HT-29 (cell line): ENCODE data around the gene COL5A1. TPM values are rescaled to one million over a fixed set of nuclear protein-coding genes. Genes with fewer than 3 reads are reported as not detected.

Experiments used
- DNase-seq: peaks from one replicate; pipeline ENCODE4 v3.0.0-alpha.2; 2015; ENCODE audit warnings: low spot score
- total RNA-seq: library from RNA; depleted of rRNA; stranded (reverse); fragments of >200 nt; shearing (Covaris generic); gene quantifications from 2 replicates; pipeline ENCODE4 v1.2.3, GENCODE V29; 2014; rRNA removed

COL5A1 gene
- 0.43 TPM in 1 of 2 replicates, not detected in the other for total RNA-seq

DNA sequence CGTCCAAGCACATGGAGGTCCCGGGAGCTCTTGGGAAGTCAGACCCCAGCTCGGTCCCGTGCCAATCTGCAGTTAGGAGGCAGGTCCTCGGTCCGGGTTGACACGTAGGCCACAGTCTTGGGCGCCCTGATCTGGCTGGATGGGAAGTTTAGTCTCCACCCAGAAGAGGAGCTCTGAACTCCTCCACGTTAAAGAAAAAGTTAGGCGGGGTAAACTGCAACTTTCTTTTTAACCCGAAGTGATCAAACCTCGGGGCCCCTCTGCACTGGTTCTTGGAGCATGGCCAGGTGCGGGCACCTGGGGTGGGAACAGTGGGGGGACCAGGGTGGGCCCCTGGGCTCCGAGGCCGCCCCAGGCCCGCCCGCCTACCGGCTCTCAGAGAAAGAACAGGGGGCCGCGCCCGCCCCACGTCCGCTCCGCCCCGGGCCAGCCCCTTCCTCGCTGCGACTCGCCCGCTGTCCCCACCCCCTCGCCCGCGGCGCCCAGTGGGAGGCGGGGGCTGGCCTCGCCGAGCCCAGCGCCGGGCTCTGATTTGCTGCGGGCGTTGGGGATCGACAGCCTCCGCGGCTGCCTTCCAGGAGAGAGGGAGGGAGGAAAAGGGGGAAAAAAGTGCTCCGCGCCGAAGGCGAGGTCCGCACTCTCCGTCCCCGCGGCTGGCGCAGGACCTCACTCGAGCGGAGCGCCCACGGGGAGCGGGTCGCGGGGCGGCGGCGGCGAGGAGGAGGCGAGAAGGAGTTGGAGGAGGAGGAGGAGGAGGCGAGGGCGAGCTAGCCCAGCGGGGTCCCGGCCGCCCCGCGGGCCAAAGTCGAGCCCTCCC is at the start of gene COL5A1:
COL5A1 (plus strand) TSS at position 631 of the 817 bp plus-strand sequence. CDS start 385 bp downstream, outside the sequence.
- DNase-seq: no peak

DNA sequence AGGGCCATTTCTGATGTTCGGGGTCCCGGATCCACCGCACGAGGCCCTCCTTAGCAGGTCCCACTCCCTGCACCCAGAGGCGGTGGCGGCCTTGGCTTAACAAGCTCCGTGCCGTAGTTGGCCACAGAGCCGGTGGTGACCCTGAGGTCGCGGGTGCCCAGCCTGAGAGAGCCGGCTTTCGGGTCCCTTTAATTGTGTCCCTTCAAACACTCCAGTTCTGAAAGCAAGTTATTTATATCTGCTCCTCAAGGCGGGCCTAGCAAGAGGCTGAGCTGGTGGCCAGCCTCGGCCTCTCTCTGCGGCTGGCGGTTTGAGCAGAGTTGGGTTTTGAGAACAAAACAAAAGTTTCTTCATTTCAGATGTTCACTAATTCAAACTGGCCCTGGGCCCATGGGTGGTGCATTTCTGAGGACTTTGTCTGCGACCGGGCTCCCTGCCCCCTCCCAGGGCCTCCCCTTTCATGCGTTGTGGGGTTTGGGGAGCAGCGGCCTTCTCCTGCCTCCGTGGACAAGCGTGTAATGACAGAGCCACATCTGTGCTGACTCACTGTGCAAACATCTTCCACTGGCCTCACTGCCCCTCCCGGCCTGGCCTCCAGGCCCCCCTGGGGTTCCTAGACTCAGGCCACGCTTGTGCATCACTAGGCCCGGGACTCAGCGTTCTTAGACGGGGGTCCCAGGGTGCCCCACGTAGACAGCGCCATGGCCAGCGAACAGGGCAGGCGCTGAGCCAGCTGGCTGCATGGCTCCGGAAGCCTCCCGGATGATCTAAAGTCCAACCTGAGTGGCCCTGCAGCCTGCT is 49.4 kb upstream of the COL5A1 start:
- DNase-seq: no peak

DNA sequence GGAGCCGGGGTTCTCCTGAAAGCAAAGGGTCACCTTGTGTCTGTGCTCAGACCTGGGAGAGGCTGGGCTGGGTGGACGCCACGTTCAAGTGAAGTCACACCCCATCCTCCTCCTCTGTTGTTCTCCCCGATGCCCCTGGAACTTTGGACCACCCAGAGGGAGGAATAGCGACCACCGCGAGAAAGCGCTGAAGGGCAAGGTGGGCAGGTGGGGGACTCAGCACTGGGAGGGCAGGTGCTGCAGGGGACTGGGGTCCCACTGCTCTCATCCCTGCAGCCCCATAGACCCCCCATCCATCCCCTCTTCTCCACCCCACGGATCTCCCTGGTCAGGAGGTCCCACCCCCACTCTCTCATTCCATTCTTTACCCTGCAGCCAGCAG is 48.8 kb upstream of the COL5A1 start:
- no peak for DNase-seq

DNA sequence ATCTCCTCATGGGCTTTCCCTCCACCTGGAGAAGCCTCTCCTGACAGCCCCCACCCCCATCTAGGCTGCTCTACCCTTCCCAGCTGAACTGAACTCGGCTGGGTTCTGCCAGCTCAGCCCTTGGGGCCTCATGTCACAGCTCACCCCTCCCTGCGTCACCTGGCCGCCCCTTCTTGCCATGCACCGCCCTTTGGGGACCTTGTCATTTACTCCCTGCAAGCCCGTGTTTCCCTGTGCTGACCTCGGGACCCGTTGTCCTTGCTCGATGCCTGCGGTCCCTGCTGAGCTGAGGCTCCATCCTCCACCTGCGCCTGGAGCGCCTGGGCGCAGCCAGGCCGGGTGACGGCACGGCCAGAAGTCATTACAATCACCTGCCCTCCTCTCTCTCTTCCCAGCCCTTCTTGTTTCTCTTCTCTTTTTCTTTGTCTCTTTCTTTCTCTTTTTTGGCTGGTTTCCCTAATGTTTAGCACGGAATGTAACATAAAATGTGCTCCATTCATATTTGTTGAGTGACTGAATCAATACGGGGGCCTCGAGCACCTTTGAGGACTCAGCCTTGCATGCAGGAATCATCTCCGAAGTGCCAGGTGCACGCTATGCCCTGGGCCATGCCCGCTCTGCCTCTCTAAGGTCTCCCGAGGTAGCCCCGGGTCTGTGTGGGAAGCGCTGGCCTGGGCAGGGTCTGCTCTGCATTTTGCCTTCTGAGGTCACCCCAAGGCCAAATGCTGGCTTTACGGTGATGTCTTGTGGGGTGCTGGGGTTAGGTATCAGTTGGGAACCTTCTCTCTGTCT is 48.1 kb upstream of the COL5A1 start:
- DNase-seq: no peak

DNA sequence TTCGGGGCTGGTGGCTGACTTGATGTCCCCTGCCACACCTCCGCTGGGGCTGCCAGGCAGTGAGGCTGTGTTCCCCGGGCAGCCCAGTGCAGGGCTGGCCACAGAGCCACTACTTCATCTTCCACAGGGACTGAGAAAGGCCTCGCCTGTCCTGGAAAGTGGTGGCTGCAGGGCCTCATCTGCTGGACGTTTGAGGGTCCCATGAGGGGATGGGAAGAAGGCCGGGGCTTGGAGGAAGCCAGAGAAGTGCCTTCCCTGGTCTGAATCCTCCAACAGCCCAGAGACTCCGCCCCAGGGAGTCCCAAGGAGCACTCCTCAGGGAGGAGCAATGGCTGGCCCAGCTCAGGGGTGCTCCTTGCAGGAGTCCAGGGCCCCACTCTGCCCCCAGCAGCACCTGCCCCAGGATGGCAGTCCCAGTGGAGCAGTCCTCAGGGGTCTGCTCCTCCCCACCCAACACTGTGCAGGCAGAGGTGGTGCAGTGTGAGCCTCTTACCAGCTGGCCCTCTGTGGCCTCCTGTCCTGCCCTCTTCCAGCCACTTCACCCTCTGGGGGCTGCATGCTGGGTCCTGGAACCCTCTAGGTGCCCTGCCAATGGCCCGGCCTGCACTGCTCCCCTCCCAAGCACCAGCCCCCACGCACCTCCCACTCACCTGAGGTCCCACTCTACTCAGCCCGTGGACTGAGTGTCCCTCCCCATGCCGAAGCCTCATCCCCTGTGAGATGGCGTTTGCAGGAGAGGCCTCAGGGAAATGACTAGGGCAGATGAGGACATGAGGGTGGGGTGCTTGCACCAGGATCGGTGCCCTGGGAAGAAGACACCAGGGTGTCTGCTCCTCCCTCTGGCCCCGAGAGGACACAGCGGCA is 47.3 kb upstream of the COL5A1 start:
- DNase-seq: no peak

DNA sequence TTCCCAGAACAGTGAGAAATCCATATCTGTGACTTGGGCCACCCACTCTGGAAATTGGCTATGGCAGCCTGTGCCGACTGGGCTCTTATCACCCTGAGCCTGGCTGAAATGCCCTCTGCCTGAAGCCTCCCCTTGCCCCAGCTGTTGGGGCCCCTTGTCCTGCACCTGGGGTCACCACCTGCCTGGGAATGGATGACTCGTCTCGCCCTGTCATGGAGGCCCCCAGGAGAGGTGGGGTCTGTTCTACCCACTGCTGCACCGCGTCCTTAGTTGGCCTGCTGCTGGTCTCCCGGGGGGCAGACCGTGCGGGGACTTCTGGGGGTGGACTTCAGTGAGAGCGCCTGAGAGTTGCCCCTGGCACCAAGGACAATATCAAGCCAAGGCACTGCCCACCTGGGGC is 46.6 kb upstream of the COL5A1 start:
- no peak for DNase-seq

DNA sequence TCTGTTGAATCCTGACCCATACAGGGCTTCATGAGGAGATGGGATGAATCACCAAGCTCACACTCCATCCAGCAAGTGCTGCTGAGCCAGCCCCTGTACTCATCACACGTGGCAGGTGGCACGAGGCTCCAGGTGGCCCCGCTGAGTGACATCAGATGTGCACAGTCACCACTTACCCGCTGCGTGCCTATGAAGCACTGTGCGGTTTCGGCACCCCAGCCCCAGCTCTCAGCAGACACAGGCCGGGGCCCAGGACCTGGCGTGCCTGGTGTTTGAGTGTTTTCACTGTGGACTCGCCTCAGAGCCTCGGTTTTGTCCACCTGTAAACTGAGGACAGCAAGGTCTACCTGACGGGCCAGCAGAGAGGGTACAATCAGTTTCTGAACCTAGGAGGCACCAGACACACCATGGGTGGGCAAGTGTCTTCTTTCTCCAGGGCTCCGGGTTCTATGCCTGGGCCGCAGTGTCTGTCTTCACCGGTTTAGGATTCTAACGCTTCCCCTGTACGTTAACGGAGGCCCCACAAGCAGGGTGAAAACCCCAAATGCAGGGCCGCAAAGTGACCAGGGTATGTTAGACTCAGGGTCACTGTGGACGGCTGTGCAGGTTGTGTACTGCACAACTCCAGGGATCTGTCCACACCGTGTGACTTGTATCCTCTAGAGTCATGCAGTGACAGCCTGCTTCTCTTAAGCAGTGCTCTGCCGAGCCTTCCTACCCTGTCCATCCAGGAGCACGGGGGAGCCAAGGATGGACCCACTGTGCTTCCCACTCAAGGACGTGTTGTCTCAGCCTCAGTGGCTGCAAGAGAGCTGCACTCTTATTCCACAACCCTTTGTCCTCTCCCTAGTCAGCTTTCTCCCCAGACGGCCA is 44.3 kb upstream of the COL5A1 start:
- no peak for DNase-seq

DNA sequence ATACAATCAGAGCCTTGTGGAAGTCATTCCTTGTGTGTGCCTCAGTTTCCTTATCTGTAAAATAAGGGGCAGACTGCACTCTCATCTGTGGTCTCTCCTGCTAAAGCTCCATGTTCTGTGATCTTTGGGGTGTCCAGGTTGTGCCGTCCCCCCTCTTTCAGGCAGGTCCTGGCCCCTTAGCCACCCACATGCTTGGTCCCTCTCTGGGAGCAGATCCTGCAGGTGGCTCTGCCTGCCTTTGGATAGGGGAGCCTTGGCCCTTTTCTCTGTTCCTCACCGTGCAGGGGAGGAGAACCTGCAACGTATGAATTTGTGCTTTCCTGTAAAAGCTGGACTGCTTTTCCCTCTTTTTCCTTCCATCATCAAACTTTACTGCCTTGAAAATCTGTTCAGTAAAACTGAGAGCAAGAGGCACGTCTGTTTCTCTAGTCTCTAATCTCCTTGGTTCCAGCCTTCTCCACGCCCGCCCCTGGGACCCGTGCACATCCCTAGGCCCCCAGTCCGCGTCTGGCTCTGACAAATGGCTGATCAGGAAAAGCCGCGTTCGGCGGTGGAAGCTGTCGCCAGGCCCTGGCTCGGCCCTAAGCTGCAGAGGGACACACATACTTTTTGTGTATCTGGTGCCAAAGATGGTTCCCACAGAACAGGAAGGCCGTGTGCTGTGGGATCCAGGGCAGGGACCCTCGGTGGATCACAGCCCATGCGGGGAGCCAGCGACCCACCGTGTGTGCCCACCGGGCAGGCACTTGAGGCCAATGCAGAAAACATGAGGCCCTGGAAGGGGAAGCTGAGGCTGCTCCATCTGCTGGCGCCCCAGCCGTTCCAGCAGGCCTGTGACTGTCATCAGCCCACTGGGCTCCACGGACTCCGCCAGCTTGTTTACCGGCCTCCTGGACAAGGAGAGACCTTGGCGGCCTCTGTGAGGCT is 43.4 kb upstream of the COL5A1 start:
- no peak for DNase-seq

DNA sequence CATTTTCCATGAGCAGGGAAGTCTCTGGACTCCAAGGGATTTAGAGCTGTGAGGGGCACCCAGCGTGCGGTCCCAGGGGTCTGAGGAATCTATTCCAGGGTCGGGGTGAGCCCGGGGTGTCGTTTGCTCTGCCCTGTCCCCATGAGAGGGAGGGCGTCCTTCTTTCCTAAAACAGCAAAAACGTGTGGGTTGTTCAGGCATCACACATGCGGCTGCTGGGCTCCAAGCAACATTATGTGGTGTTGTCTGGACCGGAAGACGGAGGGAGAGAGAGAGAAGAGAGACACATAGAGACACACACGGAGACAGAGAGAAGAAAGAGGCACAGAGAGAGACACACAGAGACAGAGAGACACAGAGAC is 42.7 kb upstream of the COL5A1 start:
- no peak for DNase-seq

DNA sequence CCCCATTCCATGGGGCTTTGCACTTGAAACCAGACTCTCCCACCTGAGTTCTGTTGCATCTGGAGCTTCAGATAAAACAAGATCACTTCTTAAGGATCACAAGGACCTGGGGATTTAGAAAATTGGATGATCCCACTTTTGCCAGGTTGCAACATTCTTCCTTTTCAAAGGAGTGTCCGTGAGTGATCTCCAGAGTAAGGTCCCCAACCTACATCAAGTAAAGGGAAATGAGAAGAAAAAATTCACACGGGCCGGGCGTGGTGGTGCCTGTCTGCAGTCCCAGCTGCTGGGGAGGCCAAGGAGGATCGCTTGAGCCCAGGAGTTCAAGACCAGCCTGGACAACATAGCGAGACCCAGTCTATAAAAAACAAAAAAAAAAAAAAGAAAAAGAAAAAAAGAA is 41.2 kb upstream of the COL5A1 start:
- DNase-seq: no peak

DNA sequence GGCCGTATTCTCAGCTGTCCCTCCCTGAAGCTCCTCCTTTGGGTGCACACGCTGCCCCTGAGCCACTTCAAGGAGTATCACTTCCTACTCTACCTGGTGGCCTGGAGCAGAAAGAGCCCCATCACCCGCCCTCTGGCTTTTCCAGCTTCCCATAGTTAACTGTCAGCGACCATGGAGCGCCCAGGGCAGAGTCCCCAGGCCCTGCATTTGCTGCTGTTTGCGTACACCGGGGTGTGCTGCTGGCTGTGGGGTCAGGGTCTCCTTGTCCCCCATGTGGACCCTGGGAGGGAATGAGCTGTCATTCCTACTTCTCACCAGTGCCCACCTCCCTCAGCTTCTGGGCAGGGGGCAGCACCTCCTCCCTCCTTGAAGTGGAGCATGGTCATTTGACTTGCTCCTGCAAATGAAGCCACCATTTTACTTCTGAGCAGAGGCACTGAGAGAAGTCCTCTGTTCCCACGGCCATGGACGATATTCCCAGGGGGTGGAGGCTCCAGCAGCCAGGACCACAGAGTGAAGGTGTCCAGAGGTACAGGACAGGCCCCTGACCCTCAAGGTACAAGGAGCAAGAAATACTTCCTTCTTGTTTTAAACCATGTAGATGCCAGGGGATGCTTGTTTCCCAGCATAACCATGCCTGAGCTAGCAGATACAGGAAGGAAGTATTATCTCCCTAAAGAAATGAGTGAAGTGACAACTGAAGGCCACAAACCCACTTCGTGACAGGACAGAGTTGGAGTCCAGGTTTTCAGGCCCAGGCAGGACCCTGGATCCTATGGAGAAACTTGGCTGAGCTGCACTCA is 40.6 kb upstream of the COL5A1 start:
- no peak for DNase-seq

DNA sequence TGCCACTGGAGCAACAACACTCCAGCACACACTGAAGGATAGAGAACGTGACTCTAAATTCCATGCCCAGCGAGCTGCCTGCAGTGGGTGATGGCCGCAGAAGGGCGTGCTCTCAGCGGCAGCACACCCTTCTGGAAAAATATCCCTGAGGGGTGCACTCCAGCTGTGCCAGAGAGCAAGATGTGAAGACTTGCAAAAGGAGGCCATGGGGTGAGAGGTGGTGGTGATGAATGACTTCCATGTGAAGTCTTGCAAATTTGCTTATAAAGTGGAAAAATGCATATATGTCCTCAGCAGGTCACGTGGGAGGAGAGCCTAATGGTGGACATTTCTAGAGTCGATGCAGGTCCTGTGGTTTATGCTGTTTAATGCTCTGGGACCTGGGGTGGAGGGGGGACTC is 39.8 kb upstream of the COL5A1 start:
- DNase-seq: no peak

DNA sequence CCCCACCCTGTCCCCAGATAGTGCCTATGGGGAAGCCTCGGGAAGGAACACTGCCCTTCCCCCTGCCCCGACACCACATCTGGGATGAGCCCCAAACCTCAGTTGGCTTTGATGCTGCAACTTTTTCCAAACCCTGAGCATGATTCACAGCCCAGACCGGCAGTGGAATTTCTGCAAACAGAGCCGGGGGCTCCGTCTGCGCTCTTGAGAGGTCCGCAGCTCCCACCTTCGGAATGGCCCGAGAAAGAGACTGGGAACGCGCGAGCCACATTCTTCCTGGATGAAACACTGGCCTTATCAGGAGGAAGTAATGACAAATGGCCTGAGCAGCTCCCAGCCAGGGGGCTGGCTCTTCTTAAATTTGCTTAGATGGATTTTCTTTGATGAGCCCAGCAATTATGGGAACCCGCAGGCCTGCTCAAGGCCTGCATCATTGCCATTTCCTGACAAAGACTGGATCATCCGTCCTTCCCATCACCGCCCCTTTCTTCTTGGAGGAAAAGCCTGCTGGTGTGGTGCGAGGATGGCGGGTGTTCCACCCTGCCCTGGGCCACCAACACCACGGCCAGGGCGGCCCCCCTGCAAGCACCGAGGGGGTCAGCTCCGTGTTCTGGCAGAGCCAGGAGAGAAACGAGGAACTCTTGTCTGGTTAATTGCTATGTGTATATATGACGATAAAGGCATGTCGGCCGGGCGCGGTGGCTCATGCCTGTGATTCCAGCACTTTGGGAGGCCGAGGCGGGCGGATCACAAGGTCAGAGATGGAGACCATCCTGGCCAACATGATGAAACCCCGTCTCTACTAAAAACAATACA is 38.8 kb upstream of the COL5A1 start:
- no peak for DNase-seq

DNA sequence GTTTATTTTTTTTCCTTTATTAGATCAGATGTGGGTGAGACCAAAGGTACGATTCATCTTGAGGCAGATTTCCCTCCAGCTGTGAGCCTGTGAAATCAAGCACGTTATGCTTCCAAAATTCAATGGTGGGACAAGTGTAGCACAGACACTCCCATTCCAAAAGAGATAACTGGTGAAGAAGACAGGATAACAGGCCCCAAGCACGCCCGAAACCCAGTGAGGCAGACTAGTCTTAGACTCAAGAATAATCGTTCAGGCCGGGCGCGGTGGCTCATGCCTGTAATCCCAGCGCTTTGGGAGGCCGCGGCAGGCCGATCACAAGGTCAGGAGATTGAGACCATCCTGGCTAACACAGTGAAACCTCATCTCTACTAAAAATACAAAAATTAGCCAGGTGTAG is 36.8 kb upstream of the COL5A1 start:
- no peak for DNase-seq

DNA sequence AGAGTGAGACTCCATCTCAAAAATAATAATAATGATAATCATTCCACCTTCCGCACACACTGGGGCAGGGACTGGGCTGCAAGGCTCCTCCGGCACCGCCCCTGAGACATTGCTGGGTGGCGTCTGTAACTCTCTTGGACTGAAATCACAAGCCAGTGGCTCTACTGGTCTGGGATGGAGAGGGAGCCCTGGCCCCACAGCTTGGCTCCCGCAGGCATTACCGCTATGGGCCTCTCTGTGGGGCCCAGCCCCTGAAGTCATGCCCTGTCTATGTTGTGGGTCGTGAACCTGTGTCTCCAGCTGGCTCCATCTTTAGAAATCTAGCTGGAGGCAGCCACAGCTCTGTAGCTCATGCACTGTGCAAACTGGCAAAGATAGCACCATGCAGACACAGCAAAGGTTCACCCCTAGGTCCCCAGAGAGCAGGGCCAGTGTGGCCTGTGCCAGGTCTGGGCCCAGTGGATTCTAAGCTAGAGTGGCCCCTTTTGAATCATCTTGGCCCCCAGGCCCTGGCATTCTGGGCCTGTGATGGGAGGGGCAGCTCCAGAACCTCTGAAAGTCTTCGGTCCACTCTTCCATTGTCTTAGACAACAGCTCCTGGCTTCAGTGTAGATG is 36.1 kb upstream of the COL5A1 start:
- no peak for DNase-seq

DNA sequence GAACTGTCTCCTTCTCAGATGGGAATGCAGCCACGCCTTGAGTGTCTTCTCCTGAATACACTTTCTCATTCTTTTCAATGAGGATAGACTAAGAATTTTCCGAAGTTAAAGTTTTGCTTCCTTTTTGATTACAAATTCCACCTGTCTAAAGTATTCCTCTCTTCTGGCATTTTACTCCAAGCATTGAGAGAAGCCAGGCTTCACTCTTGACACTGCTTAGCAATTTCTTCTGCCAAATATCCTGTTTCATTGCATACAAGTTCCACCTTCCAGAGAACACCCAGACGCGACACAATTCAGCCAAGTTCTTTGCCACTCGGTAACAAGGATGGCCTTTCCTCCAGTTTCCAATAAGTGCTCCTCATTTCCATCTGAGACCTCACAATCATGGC is 35.6 kb upstream of the COL5A1 start:
- no peak for DNase-seq
